CD4-positive, alpha-beta T cell treated with Interleukin-6 at 100 ng/mL for 8 hours (primary cell): ENCODE results near the gene NPHP1.
"Not testable (repeated sequence)": the region's sequence is repeated elsewhere in the genome, so short reads cannot be mapped to it uniquely, and the experiment has no call there.

Experiments used
- DNase-seq: peaks from one replicate; pipeline ENCODE4 v3.0.0-alpha.2; 2020; ENCODE audit warnings: mixed read lengths, low spot score

Gene NPHP1

DNA sequence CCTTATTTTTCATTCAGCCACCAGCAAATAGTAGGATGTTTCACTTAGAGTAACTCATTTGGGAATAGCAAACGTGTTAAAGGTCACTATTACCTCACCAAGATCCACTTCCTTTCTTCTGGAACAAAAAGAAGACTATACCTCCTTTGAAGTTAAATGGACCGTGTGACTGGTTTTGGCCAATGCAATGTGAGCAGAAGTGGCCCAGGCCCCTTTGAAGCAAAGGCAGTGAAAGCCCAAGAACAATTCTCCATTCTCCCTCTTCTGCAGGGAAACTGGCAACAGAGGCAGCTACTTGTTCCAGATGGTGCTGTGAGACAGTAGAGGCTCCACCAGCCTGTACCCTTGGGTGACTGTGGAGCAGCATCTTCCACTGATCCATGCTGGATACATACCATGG lies 77.9 kb downstream of the NPHP1 start:
- DNase-seq, result no peak

DNA sequence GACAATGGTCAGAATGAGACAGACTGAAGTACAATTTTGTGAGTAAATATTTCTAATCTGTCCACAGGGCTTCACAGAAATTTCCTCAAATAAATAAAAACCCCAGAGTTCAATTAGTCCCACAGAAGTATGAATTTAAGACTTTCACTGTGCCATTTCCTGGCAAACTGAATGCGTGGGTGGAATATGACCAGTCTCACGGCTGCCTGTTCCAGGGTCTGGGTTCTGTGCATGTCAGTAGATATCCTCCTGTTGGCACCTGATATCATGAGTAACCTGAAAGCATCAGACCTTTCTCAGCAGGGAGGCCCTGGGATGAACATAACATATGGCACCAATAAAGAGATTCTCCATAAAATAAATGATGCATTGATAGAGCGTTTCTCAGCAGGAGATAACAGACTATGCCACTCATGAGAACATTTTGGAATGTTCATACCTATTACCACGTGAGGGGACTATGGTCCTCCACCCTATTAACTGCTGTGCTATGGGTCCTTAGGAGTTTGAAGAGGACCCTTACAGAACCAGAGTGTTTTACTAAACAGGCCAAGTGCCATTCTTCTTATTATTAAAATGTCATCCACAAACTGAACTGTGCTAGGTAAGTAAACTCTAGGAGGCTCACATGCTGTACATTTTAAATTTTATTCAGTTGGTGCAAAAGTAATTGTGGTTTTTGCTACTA lies 78.6 kb downstream of the NPHP1 start:
- DNase-seq, result no peak

DNA sequence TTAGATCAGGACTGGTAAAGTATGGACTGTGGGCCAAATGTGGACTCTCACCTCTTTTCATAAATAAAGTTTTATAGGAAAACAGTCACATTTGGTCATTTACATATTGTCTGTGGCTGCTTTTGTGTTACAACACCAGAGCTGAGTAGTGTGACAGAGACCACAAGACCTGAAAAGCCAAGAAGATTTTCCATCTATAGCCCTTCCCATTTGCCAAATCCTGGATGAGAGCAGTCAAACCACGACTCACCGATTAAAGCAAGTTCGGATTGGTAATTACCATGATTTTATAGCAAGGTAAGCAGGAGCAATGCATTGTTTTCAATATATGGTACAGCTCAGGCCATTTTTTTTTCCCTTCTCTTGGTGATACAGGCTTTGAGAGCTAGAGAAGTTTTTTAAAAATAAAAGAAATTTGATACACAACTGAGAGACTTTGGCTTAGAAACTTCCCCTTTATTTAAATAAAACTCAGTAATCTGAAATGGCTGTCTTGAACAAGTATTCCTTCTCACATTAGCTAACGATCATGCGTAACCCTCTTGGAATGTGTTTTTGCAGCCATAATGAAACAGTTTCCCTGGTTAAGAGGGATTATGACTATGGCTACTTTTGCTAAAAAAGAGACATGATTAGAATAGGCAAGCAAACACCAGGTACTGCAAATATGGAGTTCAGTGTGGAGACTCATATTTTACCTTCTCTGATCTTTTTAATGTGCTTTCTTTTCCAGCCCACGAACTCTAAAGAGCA lies 79.7 kb downstream of the NPHP1 start:
- DNase-seq, result no peak

DNA sequence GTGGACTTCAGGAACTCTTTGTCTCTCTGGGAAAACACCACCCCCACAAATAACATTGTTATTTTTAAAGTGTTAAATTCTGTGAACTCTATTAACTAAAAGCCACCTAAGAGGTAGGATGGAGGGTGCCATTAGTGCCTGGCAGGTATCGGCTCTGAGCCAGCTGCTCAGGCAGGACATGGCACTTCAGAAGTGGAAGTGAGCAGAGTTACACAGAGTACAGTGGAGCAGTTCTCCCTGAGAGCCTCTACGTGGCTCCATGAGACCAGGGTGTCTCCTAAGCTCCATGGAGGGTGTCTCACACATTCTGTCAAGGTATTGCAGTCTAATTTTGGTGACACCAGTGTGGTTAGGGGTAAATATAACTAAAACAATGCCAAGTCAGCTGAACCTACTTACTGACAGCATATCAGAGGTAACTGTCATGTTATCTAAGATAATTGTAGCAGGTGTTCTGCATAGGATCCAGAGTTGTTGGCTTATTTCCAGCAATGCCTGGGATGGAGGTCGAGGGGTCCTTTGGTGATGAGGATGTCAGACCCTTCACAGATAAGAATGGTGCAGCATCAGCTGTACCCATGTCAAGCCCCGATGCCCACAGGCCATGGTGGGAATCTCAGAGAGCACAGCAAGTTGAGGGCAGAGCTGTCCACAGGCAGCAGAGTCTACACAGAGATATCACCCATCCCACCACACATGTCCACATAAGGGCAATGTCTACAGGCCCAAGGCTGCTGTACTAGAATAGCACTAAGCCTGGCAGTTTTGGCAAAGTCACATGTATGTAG lies 80.6 kb downstream of the NPHP1 start:
- no peak for DNase-seq

DNA sequence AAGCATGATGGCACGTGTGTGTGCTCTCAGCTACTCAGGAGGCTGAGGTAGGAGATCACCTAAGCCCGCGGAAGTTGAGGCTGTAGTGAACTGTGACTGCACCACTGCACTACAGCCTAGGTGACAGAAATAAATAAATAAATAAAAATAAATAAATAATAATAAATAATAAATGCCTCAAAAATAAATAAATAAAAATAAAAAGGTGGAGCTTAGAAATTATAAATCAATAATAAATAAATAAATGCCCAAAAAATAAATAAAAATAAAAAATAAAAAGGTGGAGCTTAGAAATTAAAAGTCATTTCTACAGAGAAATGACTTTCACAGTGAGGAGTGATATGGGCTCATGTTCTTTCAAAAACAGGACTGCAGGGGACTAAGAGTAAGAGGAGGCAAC lies 83.2 kb downstream of the NPHP1 start:
- no peak for DNase-seq

DNA sequence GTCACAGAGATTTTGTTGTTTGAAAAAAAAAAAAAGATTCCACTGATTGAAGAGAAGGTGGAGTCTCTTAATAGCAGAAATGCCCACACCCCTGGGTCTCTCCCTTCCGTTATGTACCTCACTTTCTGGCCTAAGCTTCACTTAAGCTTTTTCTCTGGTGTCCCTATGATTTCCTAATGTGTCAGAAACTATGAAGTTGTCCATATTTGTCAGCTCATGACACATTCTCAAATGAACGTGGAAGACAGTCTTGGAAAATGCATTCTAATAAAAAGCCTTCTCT lies 83.8 kb downstream of the NPHP1 start:
- no peak for DNase-seq

DNA sequence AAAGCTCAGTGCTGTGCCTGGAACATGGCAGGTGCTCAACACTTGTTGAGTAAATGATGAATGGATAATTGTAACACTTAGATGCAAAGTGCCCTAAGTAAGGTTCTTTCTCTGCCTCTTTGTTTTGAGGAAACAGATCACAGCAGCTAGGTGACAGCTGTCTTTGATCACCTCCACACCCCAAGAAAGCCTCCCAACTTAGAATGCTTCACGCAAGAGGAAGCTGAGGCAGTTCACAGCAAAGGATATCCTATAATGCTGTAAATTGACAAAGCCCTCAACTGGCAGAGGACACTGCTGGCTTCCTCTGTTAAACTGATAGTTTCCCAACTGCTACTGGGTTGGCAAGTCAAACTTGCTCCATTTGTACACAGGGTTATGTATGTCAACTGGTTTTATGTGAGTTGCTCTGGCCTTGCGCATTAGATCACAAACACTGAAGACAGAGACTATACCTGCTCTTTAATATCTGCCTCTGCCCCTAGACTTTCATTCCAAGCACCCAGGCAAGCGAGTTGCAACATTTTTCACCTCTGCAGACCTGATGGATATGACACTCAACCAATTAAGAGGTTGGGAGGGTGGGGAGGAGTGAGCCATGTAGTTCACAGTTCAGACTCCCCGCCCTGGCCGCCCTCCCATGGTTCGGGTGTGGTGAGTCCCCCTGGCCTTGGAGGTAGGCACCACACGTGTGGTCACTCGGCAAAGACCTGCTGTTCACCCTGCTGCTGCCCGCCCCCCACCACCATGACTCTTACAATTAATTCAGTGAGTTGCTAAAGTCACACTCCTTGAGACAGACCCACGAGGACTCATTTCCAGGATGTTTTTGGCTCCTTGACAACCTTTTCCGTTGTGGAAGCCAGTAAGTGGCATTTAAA lies 84.4 kb downstream of the NPHP1 start:
- no peak for DNase-seq

DNA sequence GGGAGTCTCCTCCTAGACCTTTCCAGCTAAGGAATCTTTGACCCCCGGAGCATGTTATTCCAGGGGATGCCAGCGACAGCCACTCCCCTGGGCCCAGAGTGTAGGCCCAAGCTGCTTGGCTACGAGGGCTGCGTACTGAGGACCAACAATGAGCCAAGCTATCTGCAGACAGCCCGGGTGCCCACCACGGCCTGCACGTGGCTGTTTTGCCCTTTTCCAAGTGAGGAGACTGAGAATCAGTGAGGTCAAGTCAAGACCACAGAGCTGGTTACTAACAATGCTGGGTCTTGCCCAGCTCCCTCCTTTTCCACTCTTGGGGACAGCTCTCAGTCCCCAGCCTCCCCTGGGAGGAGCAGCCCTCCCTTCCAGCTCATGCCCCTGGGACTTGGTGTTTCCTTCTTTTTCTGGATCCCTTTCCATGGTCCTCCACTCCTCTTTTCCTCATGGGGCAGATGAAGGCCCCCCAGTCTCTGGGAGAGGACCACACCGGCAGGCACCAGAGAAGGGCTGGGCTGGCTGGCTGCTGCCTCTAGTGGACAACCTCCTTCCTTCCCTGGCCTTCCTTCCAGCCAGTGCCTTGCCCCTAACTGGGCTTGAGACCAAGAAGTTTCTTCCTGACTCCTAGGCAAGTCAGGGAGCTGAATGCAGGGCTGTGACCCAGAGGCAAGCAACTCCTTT lies 88.6 kb downstream of the NPHP1 start:
- DNase-seq, result no peak

DNA sequence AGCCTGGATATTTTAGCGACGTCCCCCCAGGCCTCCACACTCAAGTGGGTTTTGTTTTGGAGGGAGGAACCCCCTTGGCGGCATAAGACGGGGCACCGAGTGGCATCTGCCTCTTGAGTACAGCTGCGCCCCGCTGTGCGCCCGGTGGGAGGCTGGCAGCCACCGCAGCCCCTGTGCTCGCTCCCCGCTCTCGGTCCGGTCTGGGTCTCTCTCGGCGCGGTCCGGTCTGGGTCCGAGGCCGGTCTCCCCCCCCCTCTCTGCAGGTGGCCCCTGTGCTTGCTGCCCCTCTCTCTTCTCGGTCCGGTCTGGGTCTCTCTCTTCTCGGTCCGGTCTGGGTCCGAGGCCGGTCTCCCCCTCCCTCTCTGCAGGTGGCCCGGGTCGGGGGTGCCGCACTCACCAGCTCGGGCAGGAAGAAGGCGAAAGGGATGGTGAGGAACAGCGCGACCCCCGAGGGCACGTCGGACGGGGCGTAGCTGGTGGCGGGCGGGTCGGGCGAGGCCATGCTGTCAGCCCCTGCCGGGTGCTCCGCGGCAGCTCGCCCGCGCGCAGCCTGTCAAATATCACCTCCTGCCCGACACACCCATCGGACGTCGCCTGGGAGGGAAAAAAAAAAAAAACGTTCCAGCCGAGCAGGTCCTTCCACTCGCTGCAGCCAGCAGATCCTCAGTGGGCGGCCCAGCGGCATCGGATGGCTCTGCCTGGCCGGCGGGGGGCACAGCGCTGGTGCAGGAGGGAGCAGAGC lies 89.4 kb downstream of the NPHP1 start, which contains the start of gene MALL:
Gene MALL (minus strand): TSS at position 532 of the 742 bp plus-strand sequence. CDS start 30 bp downstream, at position 502.
- DNase-seq, result no peak

DNA sequence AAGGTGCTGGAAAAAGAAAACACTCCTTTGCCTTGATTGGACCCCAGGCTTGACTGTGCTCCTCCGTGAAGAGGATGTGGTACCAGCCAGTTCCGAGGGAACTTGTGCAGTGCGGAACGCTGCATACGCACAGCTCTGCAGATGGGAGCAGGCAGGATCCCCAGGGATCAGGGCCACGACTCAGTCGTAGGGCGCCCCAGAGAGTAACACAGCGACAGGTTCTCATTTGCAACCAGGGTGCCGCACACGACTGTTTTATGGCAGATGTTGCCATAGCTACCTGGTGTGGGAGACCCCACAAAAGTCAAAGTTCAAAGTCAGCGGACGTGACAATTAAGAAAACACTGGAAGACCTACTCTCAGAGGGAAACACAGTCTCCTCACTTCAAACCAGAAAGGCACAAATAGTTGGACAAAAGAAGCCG lies 90.0 kb downstream of the NPHP1 start:
- DNase-seq, result no peak

DNA sequence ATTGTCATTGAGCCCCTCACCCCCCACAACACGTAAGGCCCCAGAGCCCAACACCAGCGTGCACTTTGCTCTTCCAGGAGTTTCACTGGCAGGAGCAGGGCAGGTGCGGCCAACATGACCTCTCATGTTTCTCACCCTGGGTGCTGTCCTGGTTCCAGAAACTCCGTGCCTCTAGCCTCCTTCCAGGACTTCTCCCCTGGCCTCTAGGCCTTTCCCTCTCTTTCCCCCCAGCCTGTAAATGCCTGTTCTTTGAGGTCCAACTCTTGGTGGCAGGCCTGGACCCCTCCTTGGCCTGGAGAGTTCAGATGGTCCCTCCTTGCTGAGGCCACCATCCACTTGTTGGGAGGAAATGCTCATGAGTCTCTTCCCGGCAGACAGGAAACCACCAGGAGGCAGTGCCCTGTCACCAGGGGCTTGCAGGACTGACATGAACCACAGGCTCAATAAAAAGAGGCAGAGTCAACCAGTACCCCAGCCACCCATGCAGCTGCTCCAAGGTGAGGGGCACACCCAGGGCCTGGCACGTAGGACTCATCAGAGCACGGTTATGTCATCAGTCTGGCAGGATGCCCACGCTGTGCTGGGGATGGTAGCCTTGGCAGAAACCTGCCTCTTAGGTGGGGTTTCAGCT lies 90.7 kb downstream of the NPHP1 start:
- DNase-seq, result no peak

DNA sequence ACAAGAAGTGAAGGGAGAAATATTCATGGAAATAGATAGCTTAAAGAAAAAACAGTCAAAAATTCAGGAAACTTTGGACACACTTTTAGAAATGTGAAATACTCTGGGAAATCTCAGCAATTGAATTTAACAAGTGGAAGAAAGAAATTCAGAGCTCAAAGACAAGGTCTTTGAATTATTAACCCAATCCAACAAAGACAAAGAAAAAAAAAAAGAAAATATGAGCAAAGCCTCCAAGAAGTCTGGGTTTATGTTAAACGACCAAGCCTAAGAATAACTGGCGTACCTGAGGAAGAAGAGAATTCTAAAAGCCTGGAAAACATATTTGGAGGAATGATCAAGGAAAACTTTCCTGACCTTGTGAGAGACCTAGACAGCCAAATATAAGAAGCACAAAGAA lies 96.5 kb downstream of the NPHP1 start:
- not testable (repeated sequence) for DNase-seq

DNA sequence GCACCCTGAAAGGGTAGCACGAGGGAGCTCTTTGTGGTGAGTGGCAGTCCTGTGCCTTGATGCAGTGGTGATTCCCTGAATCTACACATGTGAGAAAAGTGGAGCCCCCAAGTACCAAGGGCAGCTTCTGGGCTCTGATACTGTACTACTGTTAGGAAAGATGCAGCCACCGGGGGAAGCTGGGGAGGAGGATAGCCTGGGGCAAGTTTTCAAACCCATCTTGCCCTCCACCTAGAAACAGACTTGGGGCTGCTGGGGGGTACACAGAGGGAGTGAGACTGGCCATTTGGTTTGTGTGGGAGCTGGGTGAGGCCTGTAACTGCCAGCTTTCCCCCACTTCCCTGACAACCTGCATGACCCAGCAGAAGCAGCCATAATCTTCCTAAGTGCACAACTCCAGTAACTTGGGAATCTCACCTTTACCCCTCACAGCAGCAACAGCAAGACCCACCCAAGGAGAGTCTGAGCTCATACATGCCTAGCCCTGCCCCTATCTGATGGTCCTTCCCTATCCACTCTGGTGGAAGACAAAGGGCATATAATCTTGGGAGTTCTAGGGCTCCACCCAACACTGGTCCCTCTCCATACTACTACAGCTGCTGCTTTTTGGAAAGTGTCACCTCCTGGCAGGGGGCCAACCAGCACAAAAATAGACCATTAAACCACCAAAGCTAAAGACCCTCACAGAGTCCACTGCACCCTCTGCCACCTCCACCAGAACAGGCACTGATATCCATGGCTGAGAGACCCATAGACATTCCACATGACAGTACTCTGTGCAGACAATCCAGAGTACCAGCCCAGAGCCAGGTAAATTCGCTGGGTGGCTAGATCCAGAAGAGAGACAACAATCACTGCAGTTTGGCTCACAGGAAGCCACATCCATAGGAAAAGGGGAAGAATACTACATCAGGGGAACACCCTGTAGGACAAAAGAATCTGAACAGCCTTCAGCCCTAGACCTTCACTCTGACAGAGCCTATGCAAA lies 97.4 kb downstream of the NPHP1 start:
- no peak for DNase-seq

DNA sequence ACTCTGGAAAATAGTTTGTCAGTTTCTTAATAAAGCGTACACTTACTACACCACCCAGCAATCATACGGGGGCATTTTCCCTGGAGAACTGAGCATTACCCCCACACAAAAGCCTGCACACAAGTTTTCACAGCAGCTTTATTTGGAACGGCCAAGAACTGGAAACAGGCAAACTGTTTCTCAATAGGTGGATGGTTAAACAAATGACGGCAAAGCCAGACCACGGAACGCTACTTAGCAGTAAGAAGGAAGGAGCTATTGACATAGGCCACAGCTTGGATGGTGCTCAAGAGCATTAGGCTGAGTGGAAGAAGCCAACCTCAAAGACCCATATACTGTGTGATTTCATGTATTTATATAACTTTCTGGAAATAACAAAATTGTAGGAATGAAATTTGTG lies 98.2 kb downstream of the NPHP1 start:
- DNase-seq, result no peak

DNA sequence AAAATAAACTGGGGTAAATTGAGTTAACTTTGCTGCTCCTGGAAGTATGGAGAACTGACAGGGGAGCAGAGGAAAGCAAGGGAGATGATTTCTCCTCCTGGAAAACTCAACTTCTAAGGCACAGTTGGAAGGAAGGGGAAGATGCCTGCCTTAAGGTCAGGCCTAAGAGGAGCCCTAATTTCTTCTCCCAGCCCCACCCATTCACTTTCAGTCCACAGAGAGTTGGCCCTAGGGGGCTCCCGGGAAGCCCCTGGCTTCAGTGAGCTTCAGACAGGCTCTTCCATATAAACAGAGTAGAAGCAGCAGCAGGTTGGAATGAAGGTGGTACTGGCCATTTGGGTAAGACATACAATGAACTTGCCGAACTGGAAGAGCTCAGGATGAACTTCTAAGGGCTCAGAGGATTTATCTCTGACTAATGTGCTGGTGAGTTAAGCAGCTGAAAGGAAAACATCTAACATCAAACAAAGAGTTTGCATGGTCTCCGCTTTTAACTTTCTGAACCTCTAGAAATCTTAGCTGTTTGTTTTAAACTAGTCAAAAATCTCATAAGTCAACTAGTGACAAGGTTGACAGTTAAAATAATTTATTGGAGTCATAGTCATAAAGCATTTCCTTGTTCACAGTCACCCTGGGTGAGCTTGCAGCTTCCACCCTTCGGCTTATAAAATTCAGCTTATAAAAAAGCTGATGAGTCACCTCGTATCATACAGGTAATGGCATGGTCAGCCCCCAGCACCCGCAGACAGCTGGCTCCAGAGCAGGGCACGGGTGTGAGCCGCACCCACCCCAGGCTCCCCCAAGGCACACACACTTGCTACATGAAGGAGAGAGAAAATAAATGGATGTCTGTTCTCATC lies 99.0 kb downstream of the NPHP1 start:
- no peak for DNase-seq

DNA sequence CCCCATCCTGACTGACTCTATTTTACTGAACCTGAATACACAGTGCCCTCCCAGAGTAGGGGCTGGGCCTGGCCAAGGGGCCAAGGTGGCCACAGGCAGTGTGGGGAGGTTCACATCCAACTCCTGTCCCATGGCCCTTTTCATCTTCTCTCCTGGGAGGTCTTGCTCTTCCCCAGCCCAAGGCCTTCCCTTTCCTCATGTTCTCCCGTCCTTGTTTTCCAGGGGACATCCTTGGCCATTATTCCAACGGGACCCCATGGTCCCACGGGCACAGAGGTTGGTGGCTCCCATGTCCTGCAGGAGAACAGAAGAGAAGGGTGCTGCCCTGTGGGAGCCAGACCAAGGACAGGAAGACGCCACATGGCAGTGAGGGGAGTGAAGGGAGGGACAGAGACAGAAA lies 99.6 kb downstream of the NPHP1 start:
- no peak for DNase-seq

DNA sequence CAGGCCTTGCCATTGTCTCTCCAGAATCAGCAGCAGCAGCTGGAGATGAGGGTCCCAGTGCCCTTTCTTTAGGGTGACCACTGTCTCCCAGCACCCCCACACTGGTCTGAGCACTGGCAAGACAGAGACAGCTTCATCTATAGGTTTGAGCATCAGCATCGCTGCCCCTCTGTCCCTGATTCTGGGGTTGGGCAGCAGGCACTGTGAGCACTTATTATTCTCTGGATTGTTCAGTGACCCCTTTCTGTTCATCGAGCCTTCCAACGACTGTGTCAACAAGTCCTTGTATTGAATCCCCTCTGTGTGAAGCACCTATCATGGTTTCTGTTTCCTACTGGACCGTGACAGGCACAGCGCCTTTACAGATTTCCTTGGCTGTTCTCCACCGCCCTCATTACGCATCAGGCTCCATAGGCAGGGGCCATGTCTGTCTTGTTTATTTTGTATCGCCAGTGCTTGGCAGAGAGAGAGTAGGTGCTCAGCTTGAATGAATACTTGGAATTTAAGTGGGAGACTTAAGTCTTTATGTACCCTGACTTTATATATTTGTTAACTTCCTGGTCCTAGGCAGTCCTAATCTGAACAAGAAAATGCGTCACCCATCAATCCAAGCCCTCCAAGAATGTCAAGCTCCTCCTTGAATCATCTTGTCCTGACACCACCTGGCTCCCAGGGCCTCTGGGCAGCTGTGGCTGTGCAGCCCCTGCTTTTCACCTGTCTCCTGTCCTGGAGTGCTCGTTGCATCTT lies 100.6 kb downstream of the NPHP1 start:
- no peak for DNase-seq
